Caco-2 (cell line): Measurements from ENCODE around the gene DLG2. TPM values are rescaled to one million over a fixed set of nuclear protein-coding genes. Genes with fewer than 3 reads are reported as not detected.

Experiments
- BruUV-seq: library from RNA; stranded (reverse); fragments of 400-500 nt; replicated peaks from 2 replicates; lab custom pipeline; 2021; lab: Mats Ljungman, UMichigan
- CTCF ChIA-PET: fragments of 300-600 bp; sonication (Branson Sonifier 250); formaldehyde crosslinking; loops from one replicate; lab custom pipeline; 2022; ENCODE audit warnings: antibody characterized with exemption; lab: Charles Lee
- POLR2A ChIA-PET: fragments of 300-600 bp; sonication (Branson Sonifier 250); formaldehyde crosslinking; loops from one replicate; lab custom pipeline; 2022; ENCODE audit warnings: antibody characterized with exemption; lab: Charles Lee
- DNase-seq, 2 experiments: peaks; one replicate each; pipeline versions ENCODE4 v3.0.0 to v3.0.0-alpha.2; 2020 to 2022
- H3K27me3 ChIP-seq: replicated peaks from 2 replicates; pipeline ENCODE4 v1.6.0; 2011; ENCODE audit warnings: low read length; ENCODE audit not compliant: control insufficient read depth, insufficient read depth
- H3K36me3 ChIP-seq: 2 replicates; pipeline ENCODE4 v1.5.1; 2011; ENCODE audit warnings: low read length; ENCODE audit not compliant: control insufficient read depth, insufficient read depth
- H3K4me1 ChIP-seq: fragments of 250-450 bp; sonication (Bioruptor Pico); 2 replicates; pipeline ENCODE4 v1.5.1; 2020; ENCODE audit warnings: mild to moderate bottlenecking
- H3K4me3 ChIP-seq: 2 replicates; pipeline ENCODE4 v1.5.1; 2011; ENCODE audit warnings: low read depth, mild to moderate bottlenecking, control low read depth, low read length
- H3K9me3 ChIP-seq: fragments of 250-450 bp; sonication (Bioruptor Pico); 2 replicates; pipeline ENCODE4 v1.5.1; 2020; ENCODE audit warnings: mild to moderate bottlenecking, moderate library complexity
- H3K27ac Mint-ChIP-seq: one replicate; pipeline ENCODE4 v1.8.0; 2022; ENCODE audit warnings: mixed read lengths; ENCODE audit not compliant: unreplicated experiment
- H3K27me3 Mint-ChIP-seq: one replicate; pipeline ENCODE4 v1.8.0; 2022; ENCODE audit warnings: mixed read lengths; ENCODE audit not compliant: insufficient read depth, unreplicated experiment
- H3K36me3 Mint-ChIP-seq: one replicate; pipeline ENCODE4 v1.8.0; 2022; ENCODE audit warnings: mild to moderate bottlenecking, mixed read lengths; ENCODE audit not compliant: insufficient read depth, unreplicated experiment
- H3K4me1 Mint-ChIP-seq: one replicate; pipeline ENCODE4 v1.8.0; 2022; ENCODE audit warnings: low read depth, mixed read lengths; ENCODE audit not compliant: unreplicated experiment
- H3K4me3 Mint-ChIP-seq: one replicate; pipeline ENCODE4 v1.8.0; 2022; ENCODE audit warnings: mild to moderate bottlenecking, moderate library complexity, mixed read lengths; ENCODE audit not compliant: unreplicated experiment
- H3K9me3 Mint-ChIP-seq: one replicate; pipeline ENCODE4 v1.8.0; 2022; ENCODE audit warnings: mixed read lengths; ENCODE audit not compliant: unreplicated experiment
- CTCF ChIP-seq, 2 experiments: fragments of 200-600 bp in 1 of 2; IDR thresholded peaks; 1 replicate in 1 of 2; 2 replicates in 1 of 2; pipeline versions ENCODE4 v1.5.1 to v1.8.0; 2011 to 2022; ENCODE audit warnings: antibody characterized with exemption in 1 of 2, control low read depth in 1 of 2, inconsistent platforms in 1 of 2, low read depth in 1 of 2, low read length in 1 of 2, mild to moderate bottlenecking in 1 of 2, moderate library complexity in 1 of 2; ENCODE audit not compliant: insufficient read depth in 1 of 2, severe bottlenecking in 1 of 2, unreplicated experiment in 1 of 2
- intact Hi-C: fragments of 100-400 bp; cut with micrococcal nuclease; formaldehyde crosslinking; loops from one replicate; pipeline ENCODE4 v1.10.0; 2022; ENCODE audit not compliant: unreplicated experiment
- total RNA-seq: library from RNA; stranded (reverse); gene quantifications from 2 replicates; pipeline ENCODE4 v1.2.3, GENCODE V29; 2022

Gene DLG2
- total RNA-seq, 1 experiment from 2014 or later, result 21.6 TPM

DNA sequence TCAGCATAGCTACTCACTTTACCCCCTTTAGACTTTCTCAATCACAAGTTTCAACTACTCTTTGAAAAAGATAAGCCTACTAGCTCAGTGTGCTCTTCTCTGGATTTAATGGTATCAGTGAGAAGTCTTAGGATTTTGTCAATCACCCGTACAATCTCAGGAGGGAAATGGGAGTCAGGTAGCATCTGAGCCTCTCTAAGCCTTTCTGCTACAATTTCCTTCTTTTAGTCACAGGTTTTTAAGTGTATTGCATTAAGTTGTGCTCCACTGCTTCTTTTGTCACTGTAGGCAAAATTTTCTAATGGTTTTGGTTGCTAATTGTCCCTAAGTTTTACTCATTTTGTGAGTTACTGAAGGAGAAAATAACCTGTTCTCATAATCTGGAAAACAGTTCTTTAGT is 1582.4 kb downstream of the DLG2 start:
- Mint-ChIP-seq H3K27ac (no peak overlapping the region), H3K9me3 (peaks cover 4% of the 10 kb centered on the region), H3K4me3 (no peak overlapping the region), H3K36me3 (no peaks in the 10 kb centered on the region), H3K27me3 (peaks cover 4% of the 10 kb centered on the region), H3K4me1 (no peaks in the 10 kb centered on the region)
- ChIA-PET POLR2A (no interaction called here), CTCF (no interaction called here)
- Histone ChIP-seq H3K4me1 (no peaks in the 10 kb centered on the region), H3K4me3 (no peak overlapping the region), H3K36me3 (no peaks in the 10 kb centered on the region), H3K9me3 (0 out of 2 replicates have a peak, but pooled peaks cover 7% of the 10 kb centered on the region), H3K27me3 (no peaks in the 10 kb centered on the region)
- no peak for TF ChIP-seq CTCF (IDR thresholded peaks at IDR 0.05; ENCODE audit: insufficient read depth in 1 of 2, low read depth in 1 of 2, low read length in 1 of 2, severe bottlenecking in 1 of 2, unreplicated experiment in 1 of 2)
- intact Hi-C loops, result no loop called here
- BruUV-seq, result no TSS peak
- no peak for DNase-seq

DNA sequence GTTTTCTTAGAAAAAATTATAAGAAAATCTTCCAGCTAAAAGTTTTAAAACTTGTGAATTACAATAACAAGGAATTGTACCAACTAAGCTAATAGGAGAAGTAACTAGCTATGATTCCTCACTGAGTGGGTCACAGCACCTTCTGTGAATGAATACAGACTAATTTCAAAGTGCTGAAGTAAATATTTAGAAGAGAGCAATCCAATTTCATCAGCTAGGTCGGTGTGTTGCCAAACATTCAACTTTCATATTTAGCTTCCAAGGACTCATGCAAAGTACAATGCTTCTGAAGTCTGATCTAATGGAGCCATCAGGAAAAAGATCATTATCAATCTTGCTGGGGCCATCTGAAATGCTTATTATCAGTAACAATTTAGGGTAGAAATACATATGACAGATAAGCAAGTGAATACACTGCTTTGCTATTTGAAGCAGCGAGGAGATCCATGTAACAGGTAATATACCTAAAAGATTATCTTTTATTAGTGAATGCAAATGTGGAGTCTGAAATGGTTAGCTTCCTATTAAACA is 1590.4 kb downstream of the DLG2 start:
- TF ChIP-seq CTCF (IDR thresholded peaks at IDR 0.05; ENCODE audit: insufficient read depth in 1 of 2, low read depth in 1 of 2, low read length in 1 of 2, severe bottlenecking in 1 of 2, unreplicated experiment in 1 of 2), result no peak
- no peak for DNase-seq
- H3K36me3 ChIP-seq, result no peaks in the 10 kb centered on the region
- no peaks in the 10 kb centered on the region for H3K9me3 Mint-ChIP-seq
- no peak overlapping the region for H3K4me3 Mint-ChIP-seq
- H3K27me3 ChIP-seq, result no peaks in the 10 kb centered on the region
- intact Hi-C loops, result no loop called here
- H3K4me1 Mint-ChIP-seq, result no peaks in the 10 kb centered on the region
- H3K4me3 ChIP-seq, result no peak overlapping the region
- H3K27me3 Mint-ChIP-seq, result peaks cover 8% of the 10 kb centered on the region
- no peaks in the 10 kb centered on the region for H3K36me3 Mint-ChIP-seq
- CTCF ChIA-PET, result no interaction called here
- no peaks in the 10 kb centered on the region for H3K4me1 ChIP-seq
- H3K9me3 ChIP-seq, result 0 out of 2 replicates have a peak, but pooled peaks cover 5% of the 10 kb centered on the region
- H3K27ac Mint-ChIP-seq, result no peak overlapping the region
- POLR2A ChIA-PET, result no interaction called here
- no TSS peak for BruUV-seq

GRCh38 chr11:84035645-84036044 is 1591.5 kb downstream of the DLG2 start:
- Histone ChIP-seq H3K4me3 (no peak overlapping the region), H3K9me3 (no peaks in the 10 kb centered on the region), H3K36me3 (no peaks in the 10 kb centered on the region), H3K4me1 (no peaks in the 10 kb centered on the region), H3K27me3 (no peaks in the 10 kb centered on the region)
- ChIA-PET CTCF (no interaction called here), POLR2A (no interaction called here)
- BruUV-seq, result no TSS peak
- no peaks in the 10 kb centered on the region for H3K4me1 Mint-ChIP-seq
- no peak overlapping the region for H3K4me3 Mint-ChIP-seq
- H3K27ac Mint-ChIP-seq, result no peak overlapping the region
- H3K9me3 Mint-ChIP-seq, result no peaks in the 10 kb centered on the region
- no peak for TF ChIP-seq CTCF (IDR thresholded peaks at IDR 0.05; ENCODE audit: insufficient read depth in 1 of 2, low read depth in 1 of 2, low read length in 1 of 2, severe bottlenecking in 1 of 2, unreplicated experiment in 1 of 2)
- intact Hi-C loops, result no loop called here
- H3K27me3 Mint-ChIP-seq, result peaks cover 8% of the 10 kb centered on the region
- no peaks in the 10 kb centered on the region for H3K36me3 Mint-ChIP-seq
- DNase-seq, result no peak
